Lower lobe of right lung (tissue), 2 donors: ENCODE data around the gene NPRL2. TPM values are rescaled to one million over a fixed set of nuclear protein-coding genes. Genes with fewer than 3 reads are reported as not detected.

ENCODE experiments used
- ATAC-seq, 2 donors: fragments of 200-7000 bp; cut with Tn5 transposase; one replicate each; pipeline ENCODE4 v1.9.1; 2020 to 2022; ENCODE audit warnings: mild to moderate bottlenecking in 2 of 2, moderate library complexity in 2 of 2
- DNase-seq: peaks from one replicate; pipeline ENCODE4 v3.0.0-alpha.2; 2020
- H3K27ac ChIP-seq: fragments of 200-600 bp; one replicate; pipeline ENCODE4 v1.8.0; 2022
- H3K27me3 ChIP-seq: fragments of 200-600 bp; one replicate; pipeline ENCODE4 v1.8.0; 2022; ENCODE audit warnings: low read depth
- H3K36me3 ChIP-seq: fragments of 200-600 bp; one replicate; pipeline ENCODE4 v1.8.0; 2022; ENCODE audit warnings: mild to moderate bottlenecking
- H3K4me1 ChIP-seq: fragments of 200-600 bp; one replicate; pipeline ENCODE4 v1.8.0; 2022
- H3K4me3 ChIP-seq: fragments of 200-600 bp; one replicate; pipeline ENCODE4 v1.8.0; 2022; ENCODE audit warnings: mild to moderate bottlenecking
- H3K9me3 ChIP-seq: fragments of 200-600 bp; one replicate; pipeline ENCODE4 v1.8.0; 2022
- CTCF ChIP-seq: fragments of 200-600 bp; IDR thresholded peaks from one replicate; pipeline ENCODE4 v1.8.0; 2022; ENCODE audit warnings: antibody characterized with exemption, mild to moderate bottlenecking
- intact Hi-C: fragments of 100-400 bp; cut with DNase I; formaldehyde crosslinking; loops from one replicate; pipeline ENCODE4 v1.11.0; 2022
- total RNA-seq: library from RNA; stranded (reverse); fragmentation: NEBNext Ultra II Directional; extraction: Animal tissue kit (Norgen Biotek cat#: 25700); gene quantifications from one replicate; pipeline ENCODE4 v1.2.1, GENCODE V29; 2021
- donor health status: DM: no; HTN: yes; CAD: no; lungs with severe emphysema.

Gene NPRL2
- total RNA-seq, 1 donor from 2014 or later, result 17.7 TPM

DNA sequence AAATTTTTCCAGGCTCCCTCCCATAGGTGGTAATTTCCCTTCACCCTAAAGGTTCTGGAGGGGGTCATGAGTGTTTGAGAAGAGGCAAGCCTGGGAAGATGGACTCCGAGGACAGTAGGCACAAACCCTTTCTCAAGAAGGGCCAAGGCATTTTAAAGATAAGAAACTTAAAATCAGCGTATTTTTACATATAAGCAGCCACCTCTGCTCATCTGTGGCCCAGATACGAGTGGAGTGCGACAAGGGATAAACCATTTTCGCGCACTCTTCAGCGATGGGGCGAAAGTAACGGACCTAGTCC is 10.5 kb downstream of the NPRL2 start:
- no peak for ATAC-seq
- no peak for TF ChIP-seq CTCF
- Histone ChIP-seq H3K27ac (peak overlapping the region; percentile 98), H3K9me3 (no peaks in the 10 kb centered on the region), H3K4me3 (peak overlapping the region; percentile 84), H3K27me3 (no peaks in the 10 kb centered on the region), H3K4me1 (peaks cover 60% of the 10 kb centered on the region), H3K36me3 (no peaks in the 10 kb centered on the region)
- no peak for DNase-seq
- intact Hi-C loops, result no loop called here

DNA sequence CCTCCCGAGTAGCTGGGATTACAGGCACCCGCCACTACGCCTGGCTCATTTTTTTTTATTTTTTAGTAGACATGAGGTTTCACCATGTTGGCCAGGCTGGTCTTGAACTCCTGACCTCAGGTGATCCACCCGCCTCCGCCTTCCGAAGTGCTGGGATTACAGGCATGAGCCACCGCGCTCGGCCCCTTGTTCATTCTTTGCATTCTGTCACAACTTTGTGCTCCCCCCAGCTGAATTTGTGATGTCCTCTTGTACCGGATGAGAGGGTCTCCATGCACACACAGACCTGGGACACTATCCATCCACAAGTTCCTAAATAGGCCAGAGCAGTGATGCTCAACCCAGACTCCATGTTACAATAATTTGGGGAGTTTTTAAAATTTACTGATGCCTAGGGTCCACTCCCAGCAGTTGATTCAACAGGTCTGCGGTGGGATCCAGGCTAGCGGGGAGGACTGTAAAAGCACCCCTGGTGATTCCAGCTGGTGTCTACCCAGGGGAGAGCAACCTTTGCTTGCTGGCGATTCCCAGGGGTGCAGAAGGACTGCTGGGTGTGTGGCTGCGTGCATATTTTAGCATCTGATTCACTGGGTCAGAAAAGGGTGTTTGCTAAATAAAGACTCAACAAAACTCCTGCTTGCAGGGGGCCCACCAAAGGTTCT is 11.0 kb downstream of the NPRL2 start:
- Histone ChIP-seq H3K27me3 (no peaks in the 10 kb centered on the region), H3K27ac (peak overlapping the region; percentile 98), H3K36me3 (no peaks in the 10 kb centered on the region), H3K9me3 (no peaks in the 10 kb centered on the region), H3K4me3 (peak overlapping the region; percentile 84), H3K4me1 (peaks cover 63% of the 10 kb centered on the region)
- intact Hi-C loops, result no loop called here
- DNase-seq (peak; percentile 48), ATAC-seq (no peak)
- no peak for TF ChIP-seq CTCF

- no peaks in the 10 kb centered on the region for H3K9me3 ChIP-seq
- H3K36me3 ChIP-seq, result no peaks in the 10 kb centered on the region
- H3K4me1 ChIP-seq, result peaks cover 69% of the 10 kb centered on the region
- ATAC-seq, result no peak
- DNase-seq, result no peak
- TF ChIP-seq CTCF, result no peak
- peak overlapping the region; percentile 98 for H3K27ac ChIP-seq
- no peaks in the 10 kb centered on the region for H3K27me3 ChIP-seq
- intact Hi-C loops, result no loop called here
- H3K4me3 ChIP-seq, result peak overlapping the region; percentile 84
These were observed 11.6 kb downstream of the NPRL2 start for GRCh38 chr3:50338965-50339364.

- no peaks in the 10 kb centered on the region for H3K27me3 ChIP-seq
- peak overlapping the region; percentile 98 for H3K27ac ChIP-seq
- TF ChIP-seq CTCF, result no peak
- ATAC-seq (peak; percentile 91 to 95), DNase-seq (peak; percentile 100)
- H3K4me3 ChIP-seq, result peak overlapping the region; percentile 84
- intact Hi-C loops, result no loop called here
- H3K9me3 ChIP-seq, result no peaks in the 10 kb centered on the region
- peaks cover 78% of the 10 kb centered on the region for H3K4me1 ChIP-seq
- H3K36me3 ChIP-seq, result peaks cover 11% of the 10 kb centered on the region
These were observed 13.3 kb downstream of the NPRL2 start for GRCh38 chr3:50337175-50337861.

DNA sequence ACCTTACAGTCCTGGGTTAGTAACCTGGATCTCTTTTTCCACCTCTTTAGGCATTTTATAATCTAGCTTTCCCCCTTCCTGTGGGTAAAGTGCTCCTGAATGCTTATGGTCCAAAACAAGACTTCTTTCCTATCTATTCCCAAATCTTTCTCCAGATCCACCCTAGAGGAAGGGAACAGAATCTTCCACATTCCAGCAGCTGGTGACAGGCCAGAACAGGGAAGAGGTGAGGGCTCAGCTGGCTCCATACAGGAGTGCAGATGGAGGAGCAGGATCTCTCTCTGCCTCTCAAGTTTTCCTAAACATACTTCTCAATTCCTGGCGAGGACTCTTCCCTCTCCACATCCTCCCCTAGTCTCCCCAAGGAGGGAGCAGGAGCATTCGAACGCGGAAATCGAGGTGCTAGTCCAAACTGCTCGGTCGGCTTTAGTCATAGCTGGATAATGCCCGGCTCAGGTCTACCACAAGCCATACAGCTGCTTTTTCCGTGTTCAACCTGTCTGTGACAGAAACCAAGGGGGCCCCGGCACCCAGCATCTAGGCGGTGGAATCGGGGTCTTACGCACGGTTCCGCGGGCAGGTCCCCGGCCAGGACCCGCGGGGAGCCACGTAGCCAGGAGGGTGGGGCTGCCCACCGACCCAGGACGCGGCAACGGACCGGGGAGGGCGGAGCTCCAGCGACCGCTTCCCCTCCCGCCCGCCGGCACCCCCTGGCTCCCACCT is 14.0 kb downstream of the NPRL2 start:
- ATAC-seq, result peak in 1 of 2 donors; percentile 47
- DNase-seq, result no peak
- Histone ChIP-seq H3K4me3 (peak overlapping the region; percentile 84), H3K36me3 (peaks cover 18% of the 10 kb centered on the region), H3K9me3 (no peaks in the 10 kb centered on the region), H3K27ac (peak overlapping the region; percentile 98), H3K4me1 (peaks cover 73% of the 10 kb centered on the region), H3K27me3 (no peaks in the 10 kb centered on the region)
- intact Hi-C loops, result no loop called here
- no peak for TF ChIP-seq CTCF
